ENCODE results near the gene LIMS2.

DNA sequence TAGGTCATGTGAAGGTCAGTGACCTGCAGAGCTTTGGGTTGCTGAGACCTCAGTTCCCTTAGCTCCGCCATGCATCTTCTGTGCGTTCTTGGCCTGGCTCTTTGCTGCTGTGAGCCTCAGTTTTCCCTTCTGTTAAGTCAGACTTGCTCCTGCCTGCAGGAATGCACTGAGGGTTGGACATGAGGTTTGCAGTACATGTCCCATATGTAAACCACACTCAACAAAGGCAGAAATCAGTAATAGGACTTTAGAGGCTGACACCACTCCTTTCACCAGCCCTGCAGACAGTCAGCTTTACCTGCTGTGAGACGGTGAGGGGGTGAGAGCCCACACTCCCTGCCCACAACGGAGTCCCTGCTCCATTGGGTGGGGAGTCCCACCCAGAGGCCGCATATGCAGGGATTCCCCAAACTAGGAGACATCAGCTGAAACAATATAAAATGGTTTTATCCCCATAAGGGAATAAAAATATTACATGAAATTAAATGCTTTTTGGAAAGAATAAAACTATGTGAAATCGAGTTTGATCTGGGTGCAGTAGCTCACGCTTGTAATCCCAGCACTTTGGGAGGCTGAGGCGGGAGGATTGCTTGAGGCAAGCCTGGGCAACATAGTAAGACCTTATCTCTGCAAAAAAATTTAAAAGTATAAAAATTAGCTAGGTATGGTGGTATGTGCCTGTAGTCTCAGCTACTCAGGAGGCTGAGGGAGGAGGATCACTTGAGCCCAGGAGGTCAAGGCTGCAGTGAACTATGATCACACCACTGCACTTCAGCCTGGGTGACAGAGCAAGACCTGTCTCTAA lies 84.7 kb downstream of the LIMS2 start:
- TF ChIP-seq, protein P1, sequence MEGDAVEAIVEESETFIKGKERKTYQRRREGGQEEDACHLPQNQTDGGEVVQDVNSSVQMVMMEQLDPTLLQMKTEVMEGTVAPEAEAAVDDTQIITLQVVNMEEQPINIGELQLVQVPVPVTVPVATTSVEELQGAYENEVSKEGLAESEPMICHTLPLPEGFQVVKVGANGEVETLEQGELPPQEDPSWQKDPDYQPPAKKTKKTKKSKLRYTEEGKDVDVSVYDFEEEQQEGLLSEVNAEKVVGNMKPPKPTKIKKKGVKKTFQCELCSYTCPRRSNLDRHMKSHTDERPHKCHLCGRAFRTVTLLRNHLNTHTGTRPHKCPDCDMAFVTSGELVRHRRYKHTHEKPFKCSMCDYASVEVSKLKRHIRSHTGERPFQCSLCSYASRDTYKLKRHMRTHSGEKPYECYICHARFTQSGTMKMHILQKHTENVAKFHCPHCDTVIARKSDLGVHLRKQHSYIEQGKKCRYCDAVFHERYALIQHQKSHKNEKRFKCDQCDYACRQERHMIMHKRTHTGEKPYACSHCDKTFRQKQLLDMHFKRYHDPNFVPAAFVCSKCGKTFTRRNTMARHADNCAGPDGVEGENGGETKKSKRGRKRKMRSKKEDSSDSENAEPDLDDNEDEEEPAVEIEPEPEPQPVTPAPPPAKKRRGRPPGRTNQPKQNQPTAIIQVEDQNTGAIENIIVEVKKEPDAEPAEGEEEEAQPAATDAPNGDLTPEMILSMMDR (conservative IDR thresholded peaks at IDR 0.05; ENCODE audit: low read length), result no peak
- no peak for TF ChIP-seq EZH2phosphoT487 (IDR thresholded peaks at IDR 0.05; ENCODE audit: borderline replicate concordance, low read depth, low read length)
